ENCODE results near the gene SLC27A6.

The SLC27A6 gene

DNA sequence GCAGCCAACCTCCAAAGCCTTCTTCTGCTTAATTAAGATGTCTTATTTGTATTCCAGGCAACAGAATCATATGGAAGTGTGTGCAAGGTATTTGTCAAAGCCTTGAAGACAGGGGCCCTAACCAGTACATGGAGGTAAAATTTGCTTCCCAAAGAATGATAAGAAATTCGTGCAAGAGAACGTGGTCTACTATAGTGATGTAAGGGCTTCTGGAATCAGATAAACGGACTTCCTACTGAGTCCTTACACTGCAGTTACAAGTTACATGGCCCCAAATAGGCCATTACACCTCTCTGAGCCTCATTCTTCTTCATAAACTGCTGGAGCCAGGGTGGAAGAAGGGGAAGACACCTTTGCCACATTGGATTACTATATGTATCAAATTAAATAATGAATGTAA lies 113.4 kb downstream of the SLC27A6 start:
- no peak overlapping the region for H3K27ac ChIP-seq

DNA sequence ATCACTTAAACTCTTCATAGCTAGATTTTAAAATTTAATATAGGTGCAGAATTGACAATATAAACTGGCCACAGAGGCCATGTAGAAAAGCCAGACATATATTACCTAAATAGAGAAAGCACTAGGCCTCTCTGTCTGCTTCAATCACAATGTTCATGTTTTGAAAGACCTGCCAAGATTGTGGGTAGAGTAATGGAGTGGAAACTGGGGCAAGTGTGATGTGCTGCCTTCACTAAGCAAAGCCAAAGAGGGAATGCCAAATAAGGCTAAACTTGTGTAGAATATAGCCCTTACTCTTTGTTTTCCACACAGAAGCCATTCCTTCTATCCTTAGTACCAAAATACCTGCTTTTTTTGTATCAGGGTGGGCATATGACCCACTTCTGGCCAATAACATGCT lies 114.2 kb downstream of the SLC27A6 start:
- H3K27ac ChIP-seq: no peak overlapping the region
- TF ChIP-seq, protein P1, sequence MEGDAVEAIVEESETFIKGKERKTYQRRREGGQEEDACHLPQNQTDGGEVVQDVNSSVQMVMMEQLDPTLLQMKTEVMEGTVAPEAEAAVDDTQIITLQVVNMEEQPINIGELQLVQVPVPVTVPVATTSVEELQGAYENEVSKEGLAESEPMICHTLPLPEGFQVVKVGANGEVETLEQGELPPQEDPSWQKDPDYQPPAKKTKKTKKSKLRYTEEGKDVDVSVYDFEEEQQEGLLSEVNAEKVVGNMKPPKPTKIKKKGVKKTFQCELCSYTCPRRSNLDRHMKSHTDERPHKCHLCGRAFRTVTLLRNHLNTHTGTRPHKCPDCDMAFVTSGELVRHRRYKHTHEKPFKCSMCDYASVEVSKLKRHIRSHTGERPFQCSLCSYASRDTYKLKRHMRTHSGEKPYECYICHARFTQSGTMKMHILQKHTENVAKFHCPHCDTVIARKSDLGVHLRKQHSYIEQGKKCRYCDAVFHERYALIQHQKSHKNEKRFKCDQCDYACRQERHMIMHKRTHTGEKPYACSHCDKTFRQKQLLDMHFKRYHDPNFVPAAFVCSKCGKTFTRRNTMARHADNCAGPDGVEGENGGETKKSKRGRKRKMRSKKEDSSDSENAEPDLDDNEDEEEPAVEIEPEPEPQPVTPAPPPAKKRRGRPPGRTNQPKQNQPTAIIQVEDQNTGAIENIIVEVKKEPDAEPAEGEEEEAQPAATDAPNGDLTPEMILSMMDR (conservative IDR thresholded peaks at IDR 0.05): no peak
- no peak for TF ChIP-seq ZFX (IDR thresholded peaks at IDR 0.05)

More for the DNA sequence above, 113.4 kb downstream of the SLC27A6 start:
- no peak for TF ChIP-seq ZFX (IDR thresholded peaks at IDR 0.05)
- TF ChIP-seq, protein P1 (conservative IDR thresholded peaks at IDR 0.05): no peak

DNA sequence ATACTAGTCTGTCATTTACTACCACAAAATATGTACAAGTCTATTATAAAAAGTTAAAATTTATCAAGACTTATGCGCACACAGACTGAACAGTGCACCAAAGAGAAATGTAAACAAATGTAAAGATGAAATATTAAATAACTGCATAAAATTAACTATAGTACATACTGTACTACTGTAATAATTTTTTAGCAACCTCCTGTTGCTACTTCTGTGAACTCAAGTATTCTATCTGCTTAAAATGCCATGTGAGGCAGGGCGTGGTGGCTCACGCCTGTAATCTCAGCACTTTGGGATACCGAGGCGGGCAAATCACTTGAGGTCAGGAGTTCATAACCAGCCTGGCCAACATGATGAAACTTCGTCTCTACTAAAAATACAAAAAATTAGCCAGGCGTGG lies 115.5 kb downstream of the SLC27A6 start:
- no peak overlapping the region for H3K27ac ChIP-seq
- TF ChIP-seq, protein P1 (conservative IDR thresholded peaks at IDR 0.05): no peak
- TF ChIP-seq ZFX (IDR thresholded peaks at IDR 0.05): no peak

DNA sequence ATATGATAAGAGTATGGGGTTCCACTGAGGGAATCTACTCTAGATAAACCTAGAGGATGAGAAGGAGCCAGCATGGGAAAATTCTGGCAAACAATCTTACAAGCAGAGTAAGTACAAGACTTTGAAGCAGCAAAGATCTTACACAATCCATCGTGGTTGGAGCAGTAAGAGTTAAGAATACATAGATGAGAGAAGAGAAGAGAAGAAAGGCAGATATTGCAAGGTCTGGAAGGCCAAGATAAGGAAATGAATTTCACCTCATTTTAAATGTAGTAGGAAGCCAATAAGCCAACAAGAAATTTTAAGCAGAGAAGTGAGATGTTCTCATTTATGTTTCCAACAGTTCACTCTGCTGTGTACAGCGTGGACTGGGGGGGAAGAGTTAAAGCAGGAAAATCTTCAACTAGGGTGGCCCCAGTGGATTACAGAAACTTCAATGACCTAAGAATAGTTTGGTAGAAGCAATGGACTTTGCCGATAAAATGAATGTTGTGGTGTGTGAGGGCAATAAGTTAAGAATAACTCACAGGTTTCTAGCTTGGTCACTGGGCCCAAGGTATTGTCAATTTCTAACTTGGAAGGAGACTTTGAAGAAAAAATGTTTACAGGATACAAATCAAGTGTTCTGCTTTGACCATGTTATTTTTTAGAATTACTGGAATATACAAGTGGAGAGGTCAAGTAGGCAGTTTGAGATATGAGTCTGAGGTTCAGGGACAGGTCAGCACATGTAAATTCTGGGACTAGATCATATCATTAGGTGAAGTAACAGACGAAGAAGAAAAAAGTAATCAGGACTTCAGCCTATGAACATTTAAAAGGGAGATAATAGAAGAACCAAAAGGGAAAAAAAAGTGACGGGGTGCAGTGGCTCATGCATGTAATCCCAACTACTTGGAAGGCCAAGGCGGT lies 117.2 kb downstream of the SLC27A6 start:
- H3K27ac ChIP-seq: no peak overlapping the region
- TF ChIP-seq ZFX (IDR thresholded peaks at IDR 0.05): no peak
- TF ChIP-seq, protein P1 (conservative IDR thresholded peaks at IDR 0.05): no peak

All from C4-2B (cell line).